GM18526 (cell line): Measurements from ENCODE around the gene RUNX3.

Source experiments
- POLR2A ChIP-seq: IDR thresholded peaks from 3 replicates; pipeline ENCODE4 v1.6.1; 2011; ENCODE audit not compliant: insufficient read length; ENCODE audit errors: extremely low read depth

The RUNX3 gene

GRCh38 chr1:24905979-24906720, 23.9 kb downstream of the RUNX3 start:
- peak; percentile 21 for TF ChIP-seq POLR2A

- TF ChIP-seq POLR2A: no peak
These were observed 24.6 kb downstream of the RUNX3 start for GRCh38 chr1:24905355-24905978.

GRCh38 chr1:24904731-24905354, 25.2 kb downstream of the RUNX3 start:
- peak; percentile 13 for TF ChIP-seq POLR2A

GRCh38 chr1:24903955-24904730, 25.9 kb downstream of the RUNX3 start:
- peak; percentile 13 for TF ChIP-seq POLR2A

GRCh38 chr1:24903560-24903954, 26.5 kb downstream of the RUNX3 start:
- no peak for TF ChIP-seq POLR2A

GRCh38 chr1:24903011-24903461, 27.0 kb downstream of the RUNX3 start:
- TF ChIP-seq POLR2A: no peak

GRCh38 chr1:24902471-24902891, 27.6 kb downstream of the RUNX3 start:
- no peak for TF ChIP-seq POLR2A

- peak; percentile 12 for TF ChIP-seq POLR2A
These were observed 28.1 kb downstream of the RUNX3 start for GRCh38 chr1:24901791-24902470.

- peak; percentile 19 for TF ChIP-seq POLR2A
These were observed 28.9 kb downstream of the RUNX3 start for GRCh38 chr1:24900985-24901781.

- TF ChIP-seq POLR2A: peak; percentile 38
These were observed 29.6 kb downstream of the RUNX3 start for GRCh38 chr1:24900486-24900849.

- no peak for TF ChIP-seq POLR2A
These were observed 30.2 kb downstream of the RUNX3 start for GRCh38 chr1:24899581-24900485.

- TF ChIP-seq POLR2A: peak; percentile 4
These were observed 31.1 kb downstream of the RUNX3 start for GRCh38 chr1:24898909-24899439.
